DOHH2 (cell line): ENCODE results near the gene NAALADL2.

ENCODE experiments used
- CTCF ChIP-seq: fragments of 200-600 bp; sonication (generic); IDR thresholded peaks from one replicate; pipeline ENCODE4 v1.5.1; 2014; ENCODE audit warnings: antibody characterized with exemption, mild to moderate bottlenecking, low read depth, low read length; ENCODE audit not compliant: poor library complexity, severe bottlenecking
- EZH2phosphoT487 ChIP-seq: fragments of 200-600 bp; sonication (generic); IDR thresholded peaks from 2 replicates; pipeline ENCODE4 v1.6.1; 2017; ENCODE audit warnings: borderline replicate concordance, mild to moderate bottlenecking, antibody characterized with exemption, low read length, moderate library complexity, mixed read lengths

- no peak for TF ChIP-seq CTCF
- no peak for TF ChIP-seq EZH2phosphoT487
Observed at GRCh38 chr3:175502155-175502554, 643.0 kb downstream of the NAALADL2 start.
